Tibial nerve (tissue), 4 donors: ENCODE measurements around the gene FKBP6.

ENCODE experiments used
- CTCF ChIP-seq, 5 experiments: fragments of 200-600 bp in 3 of 5; fragments of 450-650 bp in 2 of 5; sonication (generic) in 3 of 5; IDR thresholded peaks; one replicate each; pipeline ENCODE4 v1.5.1; 2016 to 2019; ENCODE audit warnings: antibody characterized with exemption in 5 of 5, mild to moderate bottlenecking in 3 of 5, moderate library complexity in 2 of 5
- EP300 ChIP-seq, 2 donors: sonication (generic); formaldehyde crosslinking; IDR thresholded peaks; one replicate each; pipeline ENCODE4 v1.6.1; 2017; ENCODE audit warnings: antibody characterized with exemption in 2 of 2, mild to moderate bottlenecking in 1 of 2
- POLR2A ChIP-seq, 2 donors: fragments of 450-650 bp; IDR thresholded peaks; one replicate each; pipeline ENCODE4 v1.6.1; 2017; ENCODE audit warnings: antibody characterized with exemption in 2 of 2, mild to moderate bottlenecking in 2 of 2, moderate library complexity in 2 of 2

GRCh38 chr7:73345951-73346350 is 18.0 kb downstream of the FKBP6 start:
- TF ChIP-seq CTCF (IDR thresholded peaks at IDR 0.05) (no peak), POLR2A (IDR thresholded peaks at IDR 0.05) (no peak), EP300 (IDR thresholded peaks at IDR 0.05) (no peak)
